Measurements from ENCODE around the gene AUTS2. TPM values are rescaled to one million over a fixed set of nuclear protein-coding genes. Genes with fewer than 3 reads are reported as not detected.

Gene AUTS2
- total RNA-seq, 1 donor from 2014 or later, result 125 TPM

DNA sequence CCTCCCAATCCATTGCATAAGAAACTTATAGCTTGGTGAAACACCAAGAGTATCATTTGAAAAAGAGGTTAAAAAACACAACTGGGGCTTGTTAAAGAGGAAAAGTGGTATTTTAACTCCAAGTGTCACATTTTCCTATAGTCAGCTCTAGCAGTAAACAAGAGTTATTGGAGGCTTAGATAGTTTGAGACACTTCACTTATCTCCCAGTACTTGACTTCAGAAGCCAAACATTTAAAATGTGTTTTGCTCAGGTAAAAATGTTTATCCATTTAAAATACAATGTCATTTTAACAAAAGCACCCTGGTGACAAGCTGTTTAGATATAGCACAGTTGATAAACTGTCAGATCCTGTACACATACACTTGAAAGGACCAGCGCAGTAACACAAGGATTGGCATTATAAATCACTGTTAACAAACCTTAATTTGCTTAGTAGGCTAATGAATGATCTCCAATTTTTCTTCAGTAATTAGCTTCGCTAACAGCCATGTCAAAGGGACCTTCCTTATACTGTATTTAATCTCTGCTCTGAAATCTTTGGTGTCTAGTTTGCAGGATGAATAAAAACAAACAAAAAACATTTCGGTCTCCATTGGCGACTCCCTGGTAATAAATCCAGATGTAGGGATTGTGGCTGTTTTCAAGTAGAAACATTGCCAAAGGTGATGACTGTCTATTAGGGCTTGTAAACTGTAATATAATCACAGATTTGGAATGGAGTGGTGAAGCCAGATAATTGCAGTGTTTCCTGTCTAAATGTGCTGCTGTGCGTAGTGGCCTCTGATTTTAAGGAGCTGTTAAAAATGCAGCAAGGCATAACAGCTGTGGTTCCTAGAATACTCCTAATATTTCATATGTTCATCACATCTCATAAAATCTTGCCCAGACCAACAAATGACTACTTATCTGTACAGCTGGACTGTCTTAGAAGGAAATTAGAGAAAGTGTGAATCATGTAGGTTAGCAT is 545.1 kb downstream of the AUTS2 start:
- Mint-ChIP-seq H3K27ac (no peak overlapping the region), H3K4me3 (ENCODE audit: low read depth) (no peak overlapping the region), H3K36me3 (ENCODE audit: insufficient read depth) (peaks cover 2% of the 10 kb centered on the region), H3K9me3 (ENCODE audit: low read depth) (no peaks in the 10 kb centered on the region), H3K27me3 (no peaks in the 10 kb centered on the region), H3K4me1 (ENCODE audit: low read depth) (peaks cover 6% of the 10 kb centered on the region)
- TF ChIP-seq, protein P1, sequence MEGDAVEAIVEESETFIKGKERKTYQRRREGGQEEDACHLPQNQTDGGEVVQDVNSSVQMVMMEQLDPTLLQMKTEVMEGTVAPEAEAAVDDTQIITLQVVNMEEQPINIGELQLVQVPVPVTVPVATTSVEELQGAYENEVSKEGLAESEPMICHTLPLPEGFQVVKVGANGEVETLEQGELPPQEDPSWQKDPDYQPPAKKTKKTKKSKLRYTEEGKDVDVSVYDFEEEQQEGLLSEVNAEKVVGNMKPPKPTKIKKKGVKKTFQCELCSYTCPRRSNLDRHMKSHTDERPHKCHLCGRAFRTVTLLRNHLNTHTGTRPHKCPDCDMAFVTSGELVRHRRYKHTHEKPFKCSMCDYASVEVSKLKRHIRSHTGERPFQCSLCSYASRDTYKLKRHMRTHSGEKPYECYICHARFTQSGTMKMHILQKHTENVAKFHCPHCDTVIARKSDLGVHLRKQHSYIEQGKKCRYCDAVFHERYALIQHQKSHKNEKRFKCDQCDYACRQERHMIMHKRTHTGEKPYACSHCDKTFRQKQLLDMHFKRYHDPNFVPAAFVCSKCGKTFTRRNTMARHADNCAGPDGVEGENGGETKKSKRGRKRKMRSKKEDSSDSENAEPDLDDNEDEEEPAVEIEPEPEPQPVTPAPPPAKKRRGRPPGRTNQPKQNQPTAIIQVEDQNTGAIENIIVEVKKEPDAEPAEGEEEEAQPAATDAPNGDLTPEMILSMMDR (IDR thresholded peaks at IDR 0.05; ENCODE audit: unreplicated experiment), result no peak
- DNase-seq (ENCODE audit: low spot score, unreplicated experiment), result no peak

DNA sequence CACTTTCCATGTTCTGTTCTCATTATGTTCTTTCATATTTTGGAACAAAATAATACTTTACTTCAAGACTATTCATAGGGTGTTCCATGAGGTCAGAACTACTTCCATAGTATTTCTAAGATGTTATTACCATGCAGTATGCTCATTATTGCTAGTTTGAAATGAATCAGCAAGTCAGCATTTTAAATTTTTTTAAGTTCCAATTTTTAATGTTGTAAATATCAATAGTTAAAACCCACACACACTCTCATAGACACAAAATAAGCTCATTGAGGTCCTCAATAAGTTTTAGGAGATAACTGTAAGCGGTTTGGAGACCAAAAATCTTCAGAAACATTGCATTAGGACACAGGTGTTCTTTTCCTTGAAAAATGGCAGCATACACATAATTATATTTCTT is 550.7 kb downstream of the AUTS2 start:
- H3K27me3 Mint-ChIP-seq, result no peaks in the 10 kb centered on the region
- no peak for DNase-seq (ENCODE audit: low spot score, unreplicated experiment)
- H3K9me3 Mint-ChIP-seq (ENCODE audit: low read depth), result peaks cover 10% of the 10 kb centered on the region
- H3K4me1 Mint-ChIP-seq (ENCODE audit: low read depth), result no peaks in the 10 kb centered on the region
- H3K4me3 Mint-ChIP-seq (ENCODE audit: low read depth), result no peak overlapping the region
- no peak overlapping the region for H3K27ac Mint-ChIP-seq
- H3K36me3 Mint-ChIP-seq (ENCODE audit: insufficient read depth), result peaks cover 13% of the 10 kb centered on the region
- TF ChIP-seq, protein P1 (IDR thresholded peaks at IDR 0.05; ENCODE audit: unreplicated experiment), result no peak

DNA sequence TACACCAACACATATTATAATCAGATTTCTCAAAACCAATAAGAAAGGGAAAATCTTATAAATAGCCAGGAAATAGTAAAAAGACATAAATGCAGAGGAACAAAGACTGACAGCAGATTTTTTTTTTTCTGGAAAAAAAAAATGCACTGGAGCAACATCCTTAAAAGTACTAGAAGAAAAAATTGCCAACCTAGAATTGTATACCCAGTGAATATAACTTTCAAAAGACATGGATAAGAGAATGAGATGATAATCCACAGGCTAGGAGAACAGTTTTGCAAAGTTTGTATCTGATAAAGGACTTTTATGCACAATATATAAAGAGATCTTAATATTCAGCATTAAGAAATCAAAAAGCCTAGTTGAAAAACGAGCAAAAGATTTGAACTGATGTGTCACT is 554.0 kb downstream of the AUTS2 start:
- peaks cover 10% of the 10 kb centered on the region for H3K9me3 Mint-ChIP-seq (ENCODE audit: low read depth)
- H3K4me1 Mint-ChIP-seq (ENCODE audit: low read depth), result no peaks in the 10 kb centered on the region
- H3K4me3 Mint-ChIP-seq (ENCODE audit: low read depth), result no peak overlapping the region
- no peak overlapping the region for H3K27ac Mint-ChIP-seq
- TF ChIP-seq, protein P1 (IDR thresholded peaks at IDR 0.05; ENCODE audit: unreplicated experiment), result no peak
- no peak for DNase-seq (ENCODE audit: low spot score, unreplicated experiment)
- peaks cover 13% of the 10 kb centered on the region for H3K36me3 Mint-ChIP-seq (ENCODE audit: insufficient read depth)
- no peaks in the 10 kb centered on the region for H3K27me3 Mint-ChIP-seq

DNA sequence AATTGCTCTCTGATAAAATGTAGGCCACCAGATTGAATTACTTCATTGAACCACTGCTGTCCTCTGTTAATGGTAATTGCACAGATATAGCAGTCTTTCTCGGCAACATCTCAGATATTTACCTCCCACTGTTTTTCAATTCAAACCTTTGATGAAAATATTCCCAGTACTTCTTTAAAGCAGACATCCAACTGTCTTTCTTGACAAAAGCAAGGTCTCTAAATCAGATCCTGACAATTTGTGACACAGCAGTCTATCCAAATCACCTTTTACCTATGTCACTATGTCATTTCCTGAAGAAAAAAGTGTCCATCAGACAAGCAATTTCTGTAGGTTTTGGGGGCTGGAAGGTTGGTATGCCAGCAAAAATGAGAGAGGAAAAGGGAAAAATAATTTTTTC is 555.7 kb downstream of the AUTS2 start:
- Mint-ChIP-seq H3K4me3 (ENCODE audit: low read depth) (no peak overlapping the region), H3K9me3 (ENCODE audit: low read depth) (peaks cover 10% of the 10 kb centered on the region), H3K27me3 (no peaks in the 10 kb centered on the region), H3K4me1 (ENCODE audit: low read depth) (no peaks in the 10 kb centered on the region), H3K27ac (no peak overlapping the region), H3K36me3 (ENCODE audit: insufficient read depth) (peaks cover 11% of the 10 kb centered on the region)
- TF ChIP-seq, protein P1 (IDR thresholded peaks at IDR 0.05; ENCODE audit: unreplicated experiment), result no peak
- no peak for DNase-seq (ENCODE audit: low spot score, unreplicated experiment)

DNA sequence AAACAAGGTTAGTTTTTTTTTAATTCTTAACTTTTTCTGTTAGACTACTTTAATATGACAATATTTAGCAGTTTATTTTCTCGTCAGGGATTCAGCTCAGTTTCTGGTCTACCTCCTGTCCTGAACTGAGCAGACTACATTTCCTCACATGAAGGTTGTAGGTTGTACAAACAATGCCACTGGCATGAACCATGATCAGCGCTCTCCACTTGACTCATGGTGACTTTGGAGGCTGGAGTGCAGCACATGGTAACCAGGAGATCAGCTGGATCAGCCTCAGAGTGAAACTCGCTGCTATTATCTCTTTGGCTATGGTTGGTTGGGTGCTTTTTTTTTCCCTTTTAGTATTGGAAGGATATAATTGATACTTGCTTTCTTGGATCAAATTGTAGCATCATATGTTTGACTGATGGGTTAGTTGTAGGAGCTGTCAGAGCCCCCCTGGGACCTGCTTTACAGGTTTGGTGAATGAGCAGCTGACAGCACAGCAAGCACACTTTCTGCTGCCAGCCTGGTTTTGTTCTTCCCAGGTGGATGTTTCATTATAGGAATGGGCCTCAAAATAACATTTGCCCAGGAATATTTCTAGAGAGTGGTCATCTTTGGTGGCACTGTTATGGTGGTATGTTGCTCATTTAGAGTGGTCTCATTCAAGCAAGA is 556.4 kb downstream of the AUTS2 start:
- H3K36me3 Mint-ChIP-seq (ENCODE audit: insufficient read depth), result peaks cover 9% of the 10 kb centered on the region
- H3K4me1 Mint-ChIP-seq (ENCODE audit: low read depth), result no peaks in the 10 kb centered on the region
- H3K27ac Mint-ChIP-seq, result no peak overlapping the region
- H3K27me3 Mint-ChIP-seq, result no peaks in the 10 kb centered on the region
- no peak for DNase-seq (ENCODE audit: low spot score, unreplicated experiment)
- peaks cover 10% of the 10 kb centered on the region for H3K9me3 Mint-ChIP-seq (ENCODE audit: low read depth)
- TF ChIP-seq, protein P1 (IDR thresholded peaks at IDR 0.05; ENCODE audit: unreplicated experiment), result no peak
- H3K4me3 Mint-ChIP-seq (ENCODE audit: low read depth), result no peak overlapping the region
